CD14-positive monocyte (primary cell): Measurements from ENCODE around the gene ITGB6. TPM values are rescaled to one million over a fixed set of nuclear protein-coding genes. Genes with fewer than 3 reads are reported as not detected.

Experiments used
- DNase-seq, 3 donors: peaks; one replicate each; pipeline ENCODE4 v3.0.0-alpha.2; 2011 to 2022
- H2AFZ ChIP-seq: 2 replicates; pipeline ENCODE4 v1.6.0; 2012; ENCODE audit warnings: mild to moderate bottlenecking, low read depth, low read length, inconsistent platforms; ENCODE audit not compliant: insufficient read depth, poor library complexity, severe bottlenecking
- H3K27ac ChIP-seq, 2 donors: 1 replicate in 1 of 2; 2 replicates in 1 of 2; pipeline ENCODE4 v1.5.1; 2012 to 2013; ENCODE audit warnings: low read length in 2 of 2, control low read depth in 1 of 2, inconsistent platforms in 1 of 2, low read depth in 1 of 2, mild to moderate bottlenecking in 1 of 2
- H3K27me3 ChIP-seq, 2 donors: one replicate each; pipeline versions ENCODE4 v1.6.0 to v1.6.1; 2011 to 2013; ENCODE audit warnings: low read length in 2 of 2; ENCODE audit not compliant: control insufficient read depth in 2 of 2, insufficient read depth in 2 of 2
- H3K36me3 ChIP-seq, 2 donors: replicated peaks in 1 of 2; 1 replicate in 1 of 2; 2 replicates in 1 of 2; pipeline versions ENCODE4 v1.5.1 to v1.6.1; 2012 to 2013; ENCODE audit warnings: low read length in 2 of 2, control low read depth in 1 of 2, inconsistent platforms in 1 of 2, mild to moderate bottlenecking in 1 of 2; ENCODE audit not compliant: insufficient read depth in 2 of 2, control insufficient read depth in 1 of 2
- H3K4me1 ChIP-seq, 2 donors: 1 replicate in 1 of 2; 2 replicates in 1 of 2; pipeline versions ENCODE4 v1.5.1 to v1.6.1; 2012 to 2013; ENCODE audit warnings: low read length in 2 of 2, control low read depth in 1 of 2, inconsistent platforms in 1 of 2, mild to moderate bottlenecking in 1 of 2, moderate library complexity in 1 of 2; ENCODE audit not compliant: insufficient read depth in 2 of 2, control insufficient read depth in 1 of 2
- H3K4me2 ChIP-seq: replicated peaks from 2 replicates; pipeline ENCODE3; 2012; ENCODE audit warnings: low read length, moderate library complexity, mild to moderate bottlenecking; ENCODE audit not compliant: poor library complexity, severe bottlenecking; ENCODE audit errors: extremely low read depth
- H3K4me3 ChIP-seq, 3 experiments: fragments of 200-600 bp in 1 of 3; sonication (generic) in 1 of 3; replicated peaks in 1 of 3; 1 replicate in 2 of 3; 2 replicates in 1 of 3; pipeline ENCODE4 v1.5.1; 2011 to 2013; ENCODE audit warnings: low read length in 3 of 3, mild to moderate bottlenecking in 3 of 3, control low read depth in 2 of 3, low read depth in 2 of 3, inconsistent platforms in 1 of 3, moderate library complexity in 1 of 3
- H3K79me2 ChIP-seq: 2 replicates; pipeline ENCODE4 v1.6.0; 2012; ENCODE audit warnings: mild to moderate bottlenecking, control low read depth, inconsistent platforms, low read length, moderate library complexity; ENCODE audit not compliant: insufficient read depth
- H3K9ac ChIP-seq: 2 replicates; pipeline ENCODE4 v1.6.0; 2017; ENCODE audit warnings: low read length, mild to moderate bottlenecking; ENCODE audit not compliant: insufficient read depth, poor library complexity, severe bottlenecking
- H3K9me3 ChIP-seq, 2 donors: replicated peaks in 1 of 2; 1 replicate in 1 of 2; 2 replicates in 1 of 2; pipeline versions ENCODE4 v1.5.1 to v1.6.1; 2012 to 2013; ENCODE audit warnings: low read length in 2 of 2, control low read depth in 1 of 2; ENCODE audit not compliant: control insufficient read depth in 1 of 2, insufficient read depth in 1 of 2
- H4K20me1 ChIP-seq: 2 replicates; pipeline ENCODE4 v1.6.0; 2012; ENCODE audit warnings: mild to moderate bottlenecking, low read length, control low read depth, moderate library complexity; ENCODE audit not compliant: insufficient read depth
- H3K27ac Mint-ChIP-seq, 7 donors: one replicate each; pipeline ENCODE4 v1.8.0; 2020; ENCODE audit warnings: mild to moderate bottlenecking in 7 of 7, mixed read lengths in 7 of 7, moderate library complexity in 6 of 7, inconsistent platforms in 2 of 7
- H3K27me3 Mint-ChIP-seq, 3 donors: one replicate each; pipeline ENCODE4 v1.8.0; 2021 to 2022; ENCODE audit warnings: low read depth in 3 of 3, mild to moderate bottlenecking in 3 of 3, mixed read lengths in 3 of 3, moderate library complexity in 3 of 3, inconsistent platforms in 1 of 3
- H3K36me3 Mint-ChIP-seq, 2 donors: one replicate each; pipeline ENCODE4 v1.8.0; 2020; ENCODE audit warnings: mixed read lengths in 2 of 2, inconsistent platforms in 1 of 2, mild to moderate bottlenecking in 1 of 2
- H3K4me1 Mint-ChIP-seq: one replicate; pipeline ENCODE4 v1.8.0; 2020; ENCODE audit warnings: mild to moderate bottlenecking, mixed read lengths
- H3K4me3 Mint-ChIP-seq, 2 donors: one replicate each; pipeline ENCODE4 v1.8.0; 2020; ENCODE audit warnings: mild to moderate bottlenecking in 2 of 2, mixed read lengths in 2 of 2, moderate library complexity in 1 of 2
- H3K9me3 Mint-ChIP-seq, 7 donors: one replicate each; pipeline ENCODE4 v1.8.0; 2020 to 2022; ENCODE audit warnings: mixed read lengths in 7 of 7, mild to moderate bottlenecking in 6 of 7, moderate library complexity in 6 of 7, inconsistent platforms in 2 of 7
- CTCF ChIP-seq: fragments of 200-600 bp; IDR thresholded peaks from one replicate; pipeline ENCODE4 v1.8.0; 2022; ENCODE audit warnings: antibody characterized with exemption, mild to moderate bottlenecking
- WGBS: methylation state at CpG from one replicate; pipeline ENCODE4 v1.1.5; 2013; ENCODE audit warnings: missing lambda C conversion rate; ENCODE audit not compliant: insufficient coverage; 5-methylcytosine and 5-hydroxymethylcytosine counted together
- intact Hi-C, 2 donors: fragments of 100-400 bp; cut with micrococcal nuclease; formaldehyde crosslinking; loops; one replicate each; pipeline versions ENCODE4 v1.15.0 to v1.15.1; 2023
- polyA plus RNA-seq, 3 donors: library from polyadenylated mRNA; depleted of rRNA in 1 of 3; unstranded in 2 of 3; stranded (reverse) in 1 of 3; fragments of 300-500 nt in 2 of 3; fragments of >200 nt in 1 of 3; fragmentation: Illumina TruSeq in 2 of 3; gene quantifications; 1 replicate in 2 of 3; 2 replicates in 1 of 3; pipeline ENCODE4 v1.2.3, GENCODE V29; 2012 to 2021

ITGB6 gene
- polyA plus RNA-seq, 3 donors: not detected

GRCh38 chr2:160242893-160243564 is 43.0 kb upstream of the ITGB6 start:
- Histone ChIP-seq H3K27me3 (no peaks in the 10 kb centered on the region), H2AFZ (no peak overlapping the region), H3K27ac (no peak overlapping the region), H3K4me2 (no peak overlapping the region), H3K36me3 (no peaks in the 10 kb centered on the region), H4K20me1 (no peaks in the 10 kb centered on the region), H3K9ac (no peak overlapping the region), H3K79me2 (no peaks in the 10 kb centered on the region), H3K9me3 (no peaks in the 10 kb centered on the region), H3K4me1 (no peaks in the 10 kb centered on the region), H3K4me3 (no peak overlapping the region)
- H3K4me1 Mint-ChIP-seq: peaks cover 6% of the 10 kb centered on the region
- DNase-seq: no peak
- no peak for TF ChIP-seq CTCF
- intact Hi-C loops: no loop called here
- H3K27ac Mint-ChIP-seq: no peak overlapping the region
- H3K4me3 Mint-ChIP-seq: no peak overlapping the region
- WGBS: 100% methylated on average over 2 of the region's 3 CpGs
- peaks cover 1 to 2% (median 1%) of the 10 kb centered on the region in 3 donors for H3K27me3 Mint-ChIP-seq
- no peaks in the 10 kb centered on the region for H3K9me3 Mint-ChIP-seq
- H3K36me3 Mint-ChIP-seq: no peaks in the 10 kb centered on the region

GRCh38 chr2:160241251-160242137 is 41.4 kb upstream of the ITGB6 start:
- intact Hi-C loops: no loop called here
- Histone ChIP-seq H3K27me3 (no peaks in the 10 kb centered on the region), H3K9ac (no peak overlapping the region), H3K79me2 (no peaks in the 10 kb centered on the region), H3K4me2 (no peak overlapping the region), H3K4me1 (no peaks in the 10 kb centered on the region), H3K36me3 (no peaks in the 10 kb centered on the region), H3K9me3 (no peaks in the 10 kb centered on the region), H2AFZ (no peak overlapping the region), H3K4me3 (no peak overlapping the region), H4K20me1 (no peaks in the 10 kb centered on the region), H3K27ac (no peak overlapping the region)
- peak; percentile 25 to 46 (median 44) for DNase-seq
- Mint-ChIP-seq H3K27ac (peak overlapping the region in 1 of 7 donors; percentile 72), H3K4me1 (peaks cover 6% of the 10 kb centered on the region), H3K9me3 (no peaks in the 10 kb centered on the region), H3K27me3 (peaks cover 1 to 2% (median 2%) of the 10 kb centered on the region in 3 donors), H3K4me3 (no peak overlapping the region), H3K36me3 (no peaks in the 10 kb centered on the region)
- no CpG with 5 or more reads among the region's 4 CpGs for whole genome bisulfite sequencing
- TF ChIP-seq CTCF: no peak
